ENCODE data around the gene EFHD1.

Gene EFHD1

DNA sequence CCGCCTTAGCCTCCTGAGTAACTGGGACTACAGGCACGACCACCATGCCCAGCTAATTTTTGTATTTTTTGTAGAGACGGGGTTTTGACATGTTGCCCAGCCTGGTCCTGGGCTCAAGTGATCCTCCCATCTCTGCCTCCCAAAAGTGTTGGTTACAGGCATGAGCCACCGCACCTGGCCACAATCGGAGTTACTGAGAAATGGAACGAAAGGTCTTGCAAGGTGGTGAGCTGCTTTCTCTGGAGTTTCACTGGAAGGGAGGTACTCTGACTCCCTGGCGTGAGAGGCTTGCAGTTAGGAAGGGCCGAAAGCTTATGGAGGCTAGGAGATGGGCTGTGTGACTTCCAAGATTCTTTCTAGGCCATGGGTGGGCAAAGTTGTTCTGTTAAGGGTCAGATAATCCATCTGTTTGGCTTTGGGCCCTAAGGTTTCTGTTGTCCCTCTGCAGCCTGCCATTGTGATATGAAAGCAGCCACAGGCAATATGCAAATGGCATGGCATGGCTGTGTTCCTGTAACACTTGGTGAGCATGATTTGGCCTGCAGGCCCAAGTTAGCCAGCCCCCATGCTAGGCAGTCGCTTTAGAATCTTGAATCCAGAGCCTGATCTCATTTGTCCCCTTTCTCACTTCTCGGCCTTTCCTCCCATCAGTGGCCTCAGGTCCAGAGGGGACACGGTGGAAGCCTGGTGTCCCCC lies 7.9 kb downstream of the EFHD1 start:
- H3K27me3 ChIP-seq (replicated peaks): no peaks in the 10 kb centered on the region
- in situ Hi-C loops (cut with HindIII; ENCODE audit: low pct_ligation_motif_present, low sequenced_read_pairs): no loop called here

GRCh38 chr2:232643147-232643425 lies 9.7 kb downstream of the EFHD1 start:
- no peak for DNase-seq
- Histone ChIP-seq H3K36me3 (replicated peaks) (no peaks in the 10 kb centered on the region), H3K4me3 (ENCODE audit: low read depth, low read length) (no peak overlapping the region), H3K27me3 (replicated peaks) (no peaks in the 10 kb centered on the region), H3K27ac (no peak overlapping the region)
- in situ Hi-C loops (cut with HindIII; ENCODE audit: low pct_ligation_motif_present, low sequenced_read_pairs): no loop called here
- TF ChIP-seq, protein P1, sequence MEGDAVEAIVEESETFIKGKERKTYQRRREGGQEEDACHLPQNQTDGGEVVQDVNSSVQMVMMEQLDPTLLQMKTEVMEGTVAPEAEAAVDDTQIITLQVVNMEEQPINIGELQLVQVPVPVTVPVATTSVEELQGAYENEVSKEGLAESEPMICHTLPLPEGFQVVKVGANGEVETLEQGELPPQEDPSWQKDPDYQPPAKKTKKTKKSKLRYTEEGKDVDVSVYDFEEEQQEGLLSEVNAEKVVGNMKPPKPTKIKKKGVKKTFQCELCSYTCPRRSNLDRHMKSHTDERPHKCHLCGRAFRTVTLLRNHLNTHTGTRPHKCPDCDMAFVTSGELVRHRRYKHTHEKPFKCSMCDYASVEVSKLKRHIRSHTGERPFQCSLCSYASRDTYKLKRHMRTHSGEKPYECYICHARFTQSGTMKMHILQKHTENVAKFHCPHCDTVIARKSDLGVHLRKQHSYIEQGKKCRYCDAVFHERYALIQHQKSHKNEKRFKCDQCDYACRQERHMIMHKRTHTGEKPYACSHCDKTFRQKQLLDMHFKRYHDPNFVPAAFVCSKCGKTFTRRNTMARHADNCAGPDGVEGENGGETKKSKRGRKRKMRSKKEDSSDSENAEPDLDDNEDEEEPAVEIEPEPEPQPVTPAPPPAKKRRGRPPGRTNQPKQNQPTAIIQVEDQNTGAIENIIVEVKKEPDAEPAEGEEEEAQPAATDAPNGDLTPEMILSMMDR (IDR thresholded peaks at IDR 0.05; ENCODE audit: low read depth, low read length, missing control alignments): no peak

More for the DNA sequence above, 7.9 kb downstream of the EFHD1 start:
- H3K4me3 ChIP-seq (ENCODE audit: low read depth, low read length): no peak overlapping the region
- H3K27ac ChIP-seq: no peak overlapping the region
- TF ChIP-seq, protein P1 (IDR thresholded peaks at IDR 0.05; ENCODE audit: low read depth, low read length, missing control alignments): no peak
- no peaks in the 10 kb centered on the region for H3K36me3 ChIP-seq (replicated peaks)
- DNase-seq: no peak

GRCh38 chr2:232643813-232644347 lies 10.5 kb downstream of the EFHD1 start:
- Histone ChIP-seq H3K4me3 (ENCODE audit: low read depth, low read length) (no peak overlapping the region), H3K27me3 (replicated peaks) (no peaks in the 10 kb centered on the region), H3K36me3 (replicated peaks) (no peaks in the 10 kb centered on the region), H3K27ac (no peak overlapping the region)
- in situ Hi-C loops (cut with HindIII; ENCODE audit: low pct_ligation_motif_present, low sequenced_read_pairs): no loop called here
- TF ChIP-seq, protein P1 (IDR thresholded peaks at IDR 0.05; ENCODE audit: low read depth, low read length, missing control alignments): no peak
- no peak for DNase-seq

- Histone ChIP-seq H3K36me3 (replicated peaks) (no peaks in the 10 kb centered on the region), H3K27me3 (replicated peaks) (no peaks in the 10 kb centered on the region), H3K27ac (no peak overlapping the region), H3K4me3 (ENCODE audit: low read depth, low read length) (no peak overlapping the region)
- DNase-seq: no peak
- TF ChIP-seq, protein P1 (IDR thresholded peaks at IDR 0.05; ENCODE audit: low read depth, low read length, missing control alignments): no peak
- in situ Hi-C loops (cut with HindIII; ENCODE audit: low pct_ligation_motif_present, low sequenced_read_pairs): no loop called here
Observed at GRCh38 chr2:232645061-232645460, 11.7 kb downstream of the EFHD1 start.

GRCh38 chr2:232646726-232647125 lies 13.3 kb downstream of the EFHD1 start:
- DNase-seq: no peak
- Histone ChIP-seq H3K27me3 (replicated peaks) (no peaks in the 10 kb centered on the region), H3K4me3 (ENCODE audit: low read depth, low read length) (no peak overlapping the region), H3K36me3 (replicated peaks) (no peaks in the 10 kb centered on the region), H3K27ac (no peak overlapping the region)
- TF ChIP-seq, protein P1 (IDR thresholded peaks at IDR 0.05; ENCODE audit: low read depth, low read length, missing control alignments): no peak
- in situ Hi-C loops (cut with HindIII; ENCODE audit: low pct_ligation_motif_present, low sequenced_read_pairs): no loop called here

GRCh38 chr2:232647261-232647660 lies 13.9 kb downstream of the EFHD1 start:
- TF ChIP-seq, protein P1 (IDR thresholded peaks at IDR 0.05; ENCODE audit: low read depth, low read length, missing control alignments): no peak
- no peak for DNase-seq
- H3K27me3 ChIP-seq (replicated peaks): no peaks in the 10 kb centered on the region
- in situ Hi-C loops (cut with HindIII; ENCODE audit: low pct_ligation_motif_present, low sequenced_read_pairs): no loop called here
- H3K27ac ChIP-seq: no peak overlapping the region
- no peak overlapping the region for H3K4me3 ChIP-seq (ENCODE audit: low read depth, low read length)
- H3K36me3 ChIP-seq (replicated peaks): no peaks in the 10 kb centered on the region

Measured in brain microvascular endothelial cell (primary cell).